Neural progenitor cell (in vitro differentiated cells): ENCODE results near the gene BLCAP. TPM values are rescaled to one million over a fixed set of nuclear protein-coding genes. Genes with fewer than 3 reads are reported as not detected.
"Not testable (repeated sequence)": the region's sequence is repeated elsewhere in the genome, so short reads cannot be mapped to it uniquely, and the experiment has no call there.

Source experiments
- DNase-seq: peaks from one replicate; pipeline ENCODE4 v3.0.0-alpha.2; 2016; ENCODE audit warnings: low spot score
- H2AFZ ChIP-seq: fragments of 200-600 bp; sonication (generic); replicated peaks from 2 replicates; pipeline ENCODE4 v1.6.1; 2016; ENCODE audit warnings: antibody characterized with exemption
- H3F3A ChIP-seq: fragments of 200-600 bp; sonication (generic); 2 replicates; pipeline ENCODE4 v1.6.1; 2016; ENCODE audit warnings: antibody characterized with exemption, low read depth
- H3K27ac ChIP-seq: fragments of 200-600 bp; sonication (generic); 2 replicates; pipeline ENCODE4 v1.5.1; 2016; ENCODE audit warnings: mild to moderate bottlenecking
- H3K27me3 ChIP-seq: fragments of 200-600 bp; sonication (generic); 2 replicates; pipeline ENCODE4 v1.6.1; 2016; ENCODE audit warnings: mild to moderate bottlenecking, moderate library complexity
- H3K36me3 ChIP-seq: fragments of 200-600 bp; sonication (generic); 2 replicates; pipeline ENCODE4 v1.5.1; 2016
- H3K4me1 ChIP-seq: fragments of 200-600 bp; sonication (generic); 2 replicates; pipeline ENCODE4 v1.6.1; 2016; ENCODE audit warnings: mixed run types
- H3K4me2 ChIP-seq: fragments of 200-600 bp; sonication (generic); 2 replicates; pipeline ENCODE4 v1.6.1; 2016
- H3K4me3 ChIP-seq: fragments of 200-600 bp; sonication (generic); 2 replicates; pipeline ENCODE4 v1.5.1; 2016
- H3K79me2 ChIP-seq: fragments of 200-600 bp; sonication (generic); 2 replicates; pipeline ENCODE4 v1.6.1; 2016; ENCODE audit warnings: low read depth
- H3K9ac ChIP-seq: fragments of 200-600 bp; sonication (generic); 2 replicates; pipeline ENCODE4 v1.6.1; 2016
- H3K9me3 ChIP-seq: fragments of 200-600 bp; sonication (generic); 2 replicates; pipeline ENCODE4 v1.5.1; 2016; ENCODE audit warnings: low read depth
- H4K20me1 ChIP-seq: fragments of 200-600 bp; sonication (generic); 2 replicates; pipeline ENCODE4 v1.6.1; 2016; ENCODE audit warnings: low read depth
- H3K27ac Mint-ChIP-seq: 3 replicates; pipeline ENCODE4 v1.8.0; 2021; ENCODE audit warnings: mixed read lengths
- H3K27me3 Mint-ChIP-seq: 2 replicates; pipeline ENCODE4 v1.8.0; 2022; ENCODE audit warnings: low read depth, mild to moderate bottlenecking, inconsistent platforms, moderate library complexity, mixed read lengths; ENCODE audit not compliant: insufficient read depth
- H3K36me3 Mint-ChIP-seq: 3 replicates; pipeline ENCODE4 v1.8.0; 2021; ENCODE audit warnings: mixed read lengths
- H3K4me1 Mint-ChIP-seq: 3 replicates; pipeline ENCODE4 v1.8.0; 2021; ENCODE audit warnings: mixed read lengths
- H3K4me3 Mint-ChIP-seq: 3 replicates; pipeline ENCODE4 v1.8.0; 2021; ENCODE audit warnings: mild to moderate bottlenecking, moderate library complexity, mixed read lengths
- H3K9me3 Mint-ChIP-seq: 3 replicates; pipeline ENCODE4 v1.8.0; 2020; ENCODE audit warnings: mixed read lengths
- EZH2 ChIP-seq: fragments of 200-600 bp; sonication (generic); IDR thresholded peaks from 2 replicates; pipeline ENCODE4 v1.6.1; 2017; ENCODE audit warnings: antibody characterized with exemption, mild to moderate bottlenecking, moderate library complexity
- EZH2phosphoT487 ChIP-seq: fragments of 200-600 bp; sonication (generic); IDR thresholded peaks from 2 replicates; pipeline ENCODE4 v1.6.1; 2017; ENCODE audit warnings: antibody characterized with exemption
- total RNA-seq: library from RNA; depleted of rRNA; stranded (reverse); fragments of >200 nt; gene quantifications from 2 replicates; pipeline ENCODE4 v1.2.3, GENCODE V29; 2015; ENCODE audit warnings: low replicate concordance
- TF ChIP-seq, protein P1 (sequence below): fragments of 200-600 bp; sonication (generic); IDR thresholded peaks from 2 replicates; pipeline ENCODE4 v1.5.1; 2017; ENCODE audit warnings: antibody characterized with exemption, mild to moderate bottlenecking

BLCAP gene
- total RNA-seq, 1 donor from 2014 or later = 46.4 TPM

DNA sequence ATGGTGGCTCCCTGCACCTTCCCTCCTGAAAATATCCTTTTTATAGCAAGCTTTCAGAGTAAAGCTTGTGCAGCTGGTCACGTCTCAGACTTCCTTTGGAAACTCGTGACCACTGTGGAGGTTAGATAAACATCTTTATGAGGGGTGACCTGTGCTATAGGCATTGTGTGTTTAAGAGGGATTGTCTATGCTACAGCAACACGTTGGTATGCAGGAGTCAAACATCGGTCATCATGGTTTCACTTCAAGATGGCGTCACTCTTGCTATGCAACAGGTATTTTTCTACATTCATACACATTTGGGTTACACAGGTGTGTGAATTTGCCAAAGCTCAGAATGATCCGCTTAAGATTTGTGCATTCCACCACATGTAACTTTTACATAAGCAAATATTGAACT is 14.6 kb upstream of the BLCAP start:
- no peaks in the 10 kb centered on the region for H3K79me2 ChIP-seq
- H3F3A ChIP-seq = peaks cover 3% of the 10 kb centered on the region
- H3K36me3 ChIP-seq = no peaks in the 10 kb centered on the region
- peaks cover 5% of the 10 kb centered on the region for H3K27me3 Mint-ChIP-seq
- no peak overlapping the region for H3K27ac ChIP-seq
- H3K36me3 Mint-ChIP-seq = no peaks in the 10 kb centered on the region
- H3K9ac ChIP-seq = no peak overlapping the region
- no peaks in the 10 kb centered on the region for H3K27me3 ChIP-seq
- no peak overlapping the region for H3K4me3 ChIP-seq
- H3K4me1 Mint-ChIP-seq = peaks cover 2% of the 10 kb centered on the region
- H3K4me2 ChIP-seq = no peak overlapping the region
- H3K9me3 ChIP-seq = no peaks in the 10 kb centered on the region
- H3K9me3 Mint-ChIP-seq = no peaks in the 10 kb centered on the region
- no peaks in the 10 kb centered on the region for H4K20me1 ChIP-seq
- H3K27ac Mint-ChIP-seq = no peak overlapping the region
- H3K4me3 Mint-ChIP-seq = no peak overlapping the region
- peaks cover under 1% of the 10 kb centered on the region for H3K4me1 ChIP-seq
- no peak overlapping the region for H2AFZ ChIP-seq
- no peak for TF ChIP-seq EZH2phosphoT487
- TF ChIP-seq, protein P1, sequence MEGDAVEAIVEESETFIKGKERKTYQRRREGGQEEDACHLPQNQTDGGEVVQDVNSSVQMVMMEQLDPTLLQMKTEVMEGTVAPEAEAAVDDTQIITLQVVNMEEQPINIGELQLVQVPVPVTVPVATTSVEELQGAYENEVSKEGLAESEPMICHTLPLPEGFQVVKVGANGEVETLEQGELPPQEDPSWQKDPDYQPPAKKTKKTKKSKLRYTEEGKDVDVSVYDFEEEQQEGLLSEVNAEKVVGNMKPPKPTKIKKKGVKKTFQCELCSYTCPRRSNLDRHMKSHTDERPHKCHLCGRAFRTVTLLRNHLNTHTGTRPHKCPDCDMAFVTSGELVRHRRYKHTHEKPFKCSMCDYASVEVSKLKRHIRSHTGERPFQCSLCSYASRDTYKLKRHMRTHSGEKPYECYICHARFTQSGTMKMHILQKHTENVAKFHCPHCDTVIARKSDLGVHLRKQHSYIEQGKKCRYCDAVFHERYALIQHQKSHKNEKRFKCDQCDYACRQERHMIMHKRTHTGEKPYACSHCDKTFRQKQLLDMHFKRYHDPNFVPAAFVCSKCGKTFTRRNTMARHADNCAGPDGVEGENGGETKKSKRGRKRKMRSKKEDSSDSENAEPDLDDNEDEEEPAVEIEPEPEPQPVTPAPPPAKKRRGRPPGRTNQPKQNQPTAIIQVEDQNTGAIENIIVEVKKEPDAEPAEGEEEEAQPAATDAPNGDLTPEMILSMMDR = no peak
- no peak for TF ChIP-seq EZH2
- DNase-seq = no peak

DNA sequence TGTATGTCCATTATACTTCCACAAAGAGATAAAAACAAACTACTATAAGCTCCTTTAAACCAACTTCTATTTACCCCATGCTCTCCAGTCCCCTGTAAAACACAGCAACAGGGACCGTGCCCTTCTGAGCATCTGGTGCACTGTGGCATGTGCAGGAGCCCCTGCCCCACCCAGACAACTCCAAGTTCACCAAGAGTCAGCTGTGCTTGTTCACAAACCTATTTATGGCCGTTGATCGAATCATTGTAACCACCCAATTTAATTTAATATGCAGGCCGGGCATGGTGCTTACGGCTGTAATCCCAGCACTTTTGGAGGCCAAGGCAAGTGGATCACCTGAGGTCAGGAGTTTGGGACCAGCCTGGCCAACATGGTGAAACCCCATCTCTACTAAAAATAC is 13.7 kb upstream of the BLCAP start:
- no peak overlapping the region for H3K4me3 Mint-ChIP-seq
- Histone ChIP-seq H4K20me1 (no peaks in the 10 kb centered on the region), H3K4me1 (peaks cover 7% of the 10 kb centered on the region), H3K4me3 (no peak overlapping the region), H3K4me2 (no peak overlapping the region), H2AFZ (no peak overlapping the region), H3K9me3 (no peaks in the 10 kb centered on the region), H3K9ac (no peak overlapping the region), H3K79me2 (no peaks in the 10 kb centered on the region), H3K36me3 (no peaks in the 10 kb centered on the region), H3F3A (peaks cover 4% of the 10 kb centered on the region), H3K27ac (no peak overlapping the region), H3K27me3 (no peaks in the 10 kb centered on the region)
- peaks cover 2% of the 10 kb centered on the region for H3K4me1 Mint-ChIP-seq
- H3K9me3 Mint-ChIP-seq = no peaks in the 10 kb centered on the region
- TF ChIP-seq, protein P1 = no peak
- TF ChIP-seq EZH2phosphoT487 (no peak), EZH2 (no peak)
- H3K27me3 Mint-ChIP-seq = peaks cover 6% of the 10 kb centered on the region
- DNase-seq = no peak
- no peak overlapping the region for H3K27ac Mint-ChIP-seq
- H3K36me3 Mint-ChIP-seq = no peaks in the 10 kb centered on the region

DNA sequence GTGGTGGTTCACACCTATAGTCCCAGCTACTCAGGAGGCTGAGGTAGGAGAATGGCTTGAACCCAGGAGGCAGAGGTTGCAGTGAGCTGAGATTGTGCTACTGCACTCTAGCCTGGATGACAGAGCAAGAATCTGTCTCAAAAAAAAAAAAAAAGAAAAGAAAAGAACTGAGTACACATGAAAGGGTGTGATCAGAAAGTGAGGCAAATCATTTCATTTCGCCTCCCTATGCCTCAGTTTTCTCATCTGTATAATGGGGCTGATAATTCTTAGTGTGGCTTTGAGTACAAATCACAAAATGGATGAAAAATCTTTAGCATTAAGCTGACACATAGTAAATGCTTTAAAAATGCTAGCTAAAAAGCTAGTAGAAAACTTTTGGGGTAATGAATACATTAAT is 13.2 kb upstream of the BLCAP start:
- H3K27ac Mint-ChIP-seq, H3K4me3 ChIP-seq, H3K4me1 ChIP-seq, H2AFZ ChIP-seq, H3K36me3 Mint-ChIP-seq, H3K4me2 ChIP-seq, H3K27me3 ChIP-seq, H3K4me3 Mint-ChIP-seq, H3K36me3 ChIP-seq, H3K9me3 ChIP-seq, H3K9ac ChIP-seq, H4K20me1 ChIP-seq, H3K9me3 Mint-ChIP-seq, H3K27ac ChIP-seq, H3F3A ChIP-seq, H3K27me3 Mint-ChIP-seq, DNase-seq, H3K4me1 Mint-ChIP-seq, H3K79me2 ChIP-seq: not testable (repeated sequence)

DNA sequence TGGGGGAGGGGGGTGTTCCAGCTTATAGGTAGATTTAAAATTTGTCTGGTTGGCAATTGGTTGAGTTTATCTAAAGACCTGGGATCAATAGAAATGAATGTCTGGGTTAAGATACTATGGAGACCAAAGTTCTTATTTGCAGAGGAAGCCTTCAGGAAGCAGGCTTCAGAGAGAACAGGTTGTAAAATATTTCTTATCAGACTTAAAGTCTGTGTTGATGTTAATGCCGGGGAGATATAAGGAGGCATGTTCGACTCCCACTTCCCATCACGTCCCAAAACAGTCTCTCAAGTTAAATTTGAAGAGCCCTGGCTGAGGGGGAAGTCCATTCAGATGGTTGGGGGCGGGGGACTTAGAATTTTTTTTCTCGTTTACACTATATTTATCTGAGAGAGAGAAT is 12.3 kb upstream of the BLCAP start:
- no peak overlapping the region for H3K4me3 Mint-ChIP-seq
- H3K27me3 ChIP-seq = no peaks in the 10 kb centered on the region
- H3K27ac Mint-ChIP-seq = no peak overlapping the region
- H3K4me3 ChIP-seq = no peak overlapping the region
- TF ChIP-seq EZH2 = no peak
- TF ChIP-seq, protein P1 = no peak
- TF ChIP-seq EZH2phosphoT487 = no peak
- no peak overlapping the region for H2AFZ ChIP-seq
- no peak overlapping the region for H3K9ac ChIP-seq
- no peaks in the 10 kb centered on the region for H4K20me1 ChIP-seq
- H3K4me2 ChIP-seq = no peak overlapping the region
- H3K4me1 ChIP-seq = peaks cover 7% of the 10 kb centered on the region
- no peak overlapping the region for H3K27ac ChIP-seq
- no peaks in the 10 kb centered on the region for H3K9me3 ChIP-seq
- no peaks in the 10 kb centered on the region for H3K79me2 ChIP-seq
- H3K9me3 Mint-ChIP-seq = no peaks in the 10 kb centered on the region
- DNase-seq = no peak
- no peaks in the 10 kb centered on the region for H3K36me3 Mint-ChIP-seq
- H3K4me1 Mint-ChIP-seq = peaks cover 2% of the 10 kb centered on the region
- peaks cover 4% of the 10 kb centered on the region for H3F3A ChIP-seq
- peaks cover 8% of the 10 kb centered on the region for H3K27me3 Mint-ChIP-seq
- no peaks in the 10 kb centered on the region for H3K36me3 ChIP-seq
